Spleen (tissue), 7 donors: ENCODE measurements around the gene NFRKB.

ENCODE experiments used
- POLR2A ChIP-seq, 3 donors: fragments of 450-650 bp; IDR thresholded peaks; one replicate each; pipeline ENCODE4 v1.5.1; 2017; ENCODE audit warnings: antibody characterized with exemption in 3 of 3, mild to moderate bottlenecking in 1 of 3
- TF ChIP-seq, protein P1 (sequence below), 11 experiments: fragments of 200-600 bp in 7 of 11; fragments of 450-650 bp in 4 of 11; sonication (generic) in 4 of 11; IDR thresholded peaks in 8 of 11; conservative IDR thresholded peaks in 3 of 11; 1 replicate in 7 of 11; 2 replicates in 4 of 11; pipeline versions ENCODE4 v1.4.0 to v1.8.0; 2016 to 2021; ENCODE audit warnings: antibody characterized with exemption in 11 of 11, inconsistent platforms in 4 of 11, mild to moderate bottlenecking in 1 of 11
- donor health status: DM: no; HTN: no; CAD: no; lungs with moderate emphysema.
- donor health status: DM: no; HTN: no; CAD: no.
- donor health status: DM: no; HTN: no; CAD: no.

DNA sequence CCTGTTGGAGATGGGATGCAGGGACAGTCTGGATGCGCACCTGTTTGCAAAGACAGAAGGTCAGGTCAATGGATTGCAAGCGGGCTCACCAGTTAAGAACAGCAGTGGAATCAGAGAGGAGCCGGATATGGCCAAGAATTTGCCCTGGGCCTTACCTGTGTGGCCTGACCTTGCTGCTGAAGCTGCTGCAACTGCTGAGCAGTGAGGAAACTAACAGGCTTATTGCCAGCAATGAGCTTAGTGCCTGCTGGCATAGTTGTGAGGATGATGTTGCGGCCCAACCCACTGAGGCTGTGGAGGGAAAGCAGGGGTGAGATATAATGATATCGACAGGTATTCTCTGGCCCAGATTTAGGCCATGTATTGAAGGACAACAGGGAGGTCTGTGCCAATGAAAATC, 30.6 kb downstream of the NFRKB start:
- TF ChIP-seq, protein P1, sequence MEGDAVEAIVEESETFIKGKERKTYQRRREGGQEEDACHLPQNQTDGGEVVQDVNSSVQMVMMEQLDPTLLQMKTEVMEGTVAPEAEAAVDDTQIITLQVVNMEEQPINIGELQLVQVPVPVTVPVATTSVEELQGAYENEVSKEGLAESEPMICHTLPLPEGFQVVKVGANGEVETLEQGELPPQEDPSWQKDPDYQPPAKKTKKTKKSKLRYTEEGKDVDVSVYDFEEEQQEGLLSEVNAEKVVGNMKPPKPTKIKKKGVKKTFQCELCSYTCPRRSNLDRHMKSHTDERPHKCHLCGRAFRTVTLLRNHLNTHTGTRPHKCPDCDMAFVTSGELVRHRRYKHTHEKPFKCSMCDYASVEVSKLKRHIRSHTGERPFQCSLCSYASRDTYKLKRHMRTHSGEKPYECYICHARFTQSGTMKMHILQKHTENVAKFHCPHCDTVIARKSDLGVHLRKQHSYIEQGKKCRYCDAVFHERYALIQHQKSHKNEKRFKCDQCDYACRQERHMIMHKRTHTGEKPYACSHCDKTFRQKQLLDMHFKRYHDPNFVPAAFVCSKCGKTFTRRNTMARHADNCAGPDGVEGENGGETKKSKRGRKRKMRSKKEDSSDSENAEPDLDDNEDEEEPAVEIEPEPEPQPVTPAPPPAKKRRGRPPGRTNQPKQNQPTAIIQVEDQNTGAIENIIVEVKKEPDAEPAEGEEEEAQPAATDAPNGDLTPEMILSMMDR (IDR thresholded peaks at IDR 0.05 in 8 of 11, conservative IDR thresholded peaks at IDR 0.05 in 3 of 11) = no peak
- TF ChIP-seq POLR2A (IDR thresholded peaks at IDR 0.05) = no peak
